Heart right ventricle (tissue), 16 donors: Measurements from ENCODE around the gene FAM13A. TPM values are rescaled to one million over a fixed set of nuclear protein-coding genes. Genes with fewer than 3 reads are reported as not detected.

Source experiments
- ATAC-seq, 8 donors: fragments of 200-7000 bp; cut with Tn5 transposase; one replicate each; pipeline ENCODE4 v1.9.1; 2020; ENCODE audit warnings: mild to moderate bottlenecking in 8 of 8, moderate library complexity in 8 of 8, moderate number of reproducible peaks in 1 of 8
- DNase-seq, 2 donors: peaks; one replicate each; pipeline ENCODE4 v3.0.0-alpha.2; 2020
- H3K27ac ChIP-seq, 10 donors: fragments of 200-600 bp; sonication (generic) in 2 of 10; one replicate each; pipeline versions ENCODE4 v1.5.0 to v1.8.0; 2020 to 2022; ENCODE audit warnings: mild to moderate bottlenecking in 3 of 10
- H3K27me3 ChIP-seq, 7 donors: fragments of 200-600 bp; one replicate each; pipeline ENCODE4 v1.8.0; 2021 to 2022; ENCODE audit warnings: mild to moderate bottlenecking in 2 of 7
- H3K36me3 ChIP-seq, 9 donors: fragments of 200-600 bp; sonication (generic) in 1 of 9; one replicate each; pipeline versions ENCODE4 v1.5.0 to v1.8.0; 2020 to 2022; ENCODE audit warnings: mild to moderate bottlenecking in 2 of 9
- H3K4me1 ChIP-seq, 9 donors: fragments of 200-600 bp; sonication (generic) in 1 of 9; one replicate each; pipeline versions ENCODE4 v1.5.0 to v1.8.0; 2020 to 2022; ENCODE audit warnings: mild to moderate bottlenecking in 4 of 9
- H3K4me3 ChIP-seq, 10 donors: fragments of 200-600 bp; sonication (generic) in 2 of 10; one replicate each; pipeline versions ENCODE4 v1.5.0 to v1.8.0; 2020 to 2022; ENCODE audit warnings: mild to moderate bottlenecking in 7 of 10, moderate library complexity in 2 of 10
- H3K9me3 ChIP-seq, 11 donors: fragments of 200-600 bp in 10 of 11; sonication (generic) in 2 of 11; one replicate each; pipeline versions ENCODE4 v1.5.0 to v1.8.0; 2013 to 2022; ENCODE audit warnings: mild to moderate bottlenecking in 2 of 11, control low read depth in 1 of 11, moderate library complexity in 1 of 11
- CTCF ChIP-seq, 9 donors: fragments of 200-600 bp; sonication (generic) in 2 of 9; IDR thresholded peaks; one replicate each; pipeline versions ENCODE4 v1.5.0 to v1.8.0; 2021 to 2022; ENCODE audit warnings: antibody characterized with exemption in 9 of 9, mild to moderate bottlenecking in 5 of 9, moderate library complexity in 1 of 9
- WGBS, 2 donors: extraction: QIAGEN DNeasy Blood & Tissue Kit; methylation state at CpG; one replicate each; pipeline ENCODE4 v1.1.7; 2013; ENCODE audit warnings: inconsistent platforms in 1 of 2; 5-methylcytosine and 5-hydroxymethylcytosine counted together
- intact Hi-C, 10 donors: fragments of 100-400 bp; cut with DNase I; formaldehyde crosslinking; loops; one replicate each; pipeline versions ENCODE4 v1.11.1 to v1.14.2; 2022
- polyA plus RNA-seq, 2 donors: library from polyadenylated mRNA; stranded (reverse); fragments of 200-250 nt; gene quantifications; one replicate each; pipeline ENCODE4 v1.2.3, GENCODE V29; 2013
- total RNA-seq, 10 donors: library from RNA; stranded (reverse); fragmentation: NEBNext Ultra II Directional in 3 of 10; extraction: Animal tissue kit (Norgen Biotek cat#: 25700) in 3 of 10; gene quantifications; one replicate each; pipeline versions ENCODE4 v1.2.1 to v1.2.4, GENCODE V29; 2021 to 2023
- donor health status: Arrhythmogenic right ventricular cardiomyopathy.
- donor health status: ischemic (EF 13 %, LVEDD 7.1; RV severe dilation, severe dysfunction).
- donor health status: healthy with polysubstance abuse.
- donor health status: DM: no; HTN: yes; CAD: no.
- donor health status: DM: no; HTN: no; CAD: no.
- donor health status: ischemic (EF 25% LVEDD 6.9; RV normal size, moderate dysfunction).
- donor health status: ischemic (EF 25% LVEDD 5.7; RV mildly dilated, moderate dysfunction).
- donor health status: healthy.
- donor health status: DM: yes; HTN: yes; CAD: no.
- donor health status: Ischemic cardiomyopathy.
- donor health status: ischemic (EF 35%, LVEDD 5.7; RV mildly dilated, moderate dysfunction).
- donor health status: nonischemic (EF 11% LVEDD 7.7; RV severe dilation, severe dysfunction).
- donor health status: DM: yes; HTN: yes; CAD: no.
- donor health status: PGD.
- donor health status: ischemic (EF 29% LVEDD 5.4; RV normal size, mild dysfunction).
- donor health status: nonischemic (EF 23%, LVEDD 6.1; RV moderate dilation, normal function).

Gene FAM13A
- total and polyA plus RNA-seq, 12 donors, result 2.4 to 18.4 (median 14.1) TPM

GRCh38 chr4:89036535-89036934 lies 20.4 kb downstream of the FAM13A start:
- DNase-seq (no peak), ATAC-seq (no peak)
- 97 to 100% methylated on average over 2 of the region's 2 CpGs for WGBS, 2 donors
- H3K4me3 ChIP-seq, result no peak overlapping the region
- no peaks in the 10 kb centered on the region for H3K36me3 ChIP-seq
- no peak overlapping the region for H3K27ac ChIP-seq
- TF ChIP-seq CTCF (IDR thresholded peaks at IDR 0.05), result no peak
- H3K4me1 ChIP-seq, result no peaks in the 10 kb centered on the region
- peaks cover 0 to 27% (median 5%) of the 10 kb centered on the region in 11 donors for H3K9me3 ChIP-seq
- intact Hi-C loops, result loop anchor here in 1 of 10 donors (10.0 kb wide), 1 partner anchor 512 kb away; the partner anchor contains the start of gene PYURF
- no peaks in the 10 kb centered on the region for H3K27me3 ChIP-seq

- no peak overlapping the region for H3K4me3 ChIP-seq
- no peaks in the 10 kb centered on the region for H3K4me1 ChIP-seq
- no peak for TF ChIP-seq CTCF (IDR thresholded peaks at IDR 0.05)
- peaks cover 0 to 17% (median 3%) of the 10 kb centered on the region in 11 donors for H3K9me3 ChIP-seq
- no peaks in the 10 kb centered on the region for H3K36me3 ChIP-seq
- intact Hi-C loops, result loop anchor here in 1 of 10 donors (10.0 kb wide), 1 partner anchor 506 kb away; the partner anchor contains the start of gene PYURF
- H3K27ac ChIP-seq, result no peak overlapping the region
- no peaks in the 10 kb centered on the region for H3K27me3 ChIP-seq
- DNase-seq, result no peak
- no peak for ATAC-seq
Observed at GRCh38 chr4:89031272-89031671, 25.7 kb downstream of the FAM13A start.

GRCh38 chr4:89029591-89029990 lies 27.4 kb downstream of the FAM13A start:
- no peaks in the 10 kb centered on the region for H3K4me1 ChIP-seq
- ATAC-seq (no peak), DNase-seq (no peak)
- no peak overlapping the region for H3K27ac ChIP-seq
- no peaks in the 10 kb centered on the region for H3K36me3 ChIP-seq
- H3K27me3 ChIP-seq, result no peaks in the 10 kb centered on the region
- WGBS, 2 donors, result 91 to 94% methylated on average over 4 of the region's 4 CpGs
- intact Hi-C loops, result loop anchor here in 5 of 10 donors (5.0 to 10.0 kb wide), 4 partner anchors 212 to 505 kb away; partner anchors contain the start of gene PYURF (in 2 of the 5)
- no peak for TF ChIP-seq CTCF (IDR thresholded peaks at IDR 0.05)
- H3K4me3 ChIP-seq, result no peak overlapping the region
- peaks cover 0 to under 1% (median 0%) of the 10 kb centered on the region in 11 donors for H3K9me3 ChIP-seq

GRCh38 chr4:89026542-89026941 lies 30.4 kb downstream of the FAM13A start:
- H3K27me3 ChIP-seq, result no peaks in the 10 kb centered on the region
- ATAC-seq, result no peak
- intact Hi-C loops, result loop anchor here in 5 of 10 donors (5.0 to 10.0 kb wide), 4 partner anchors 209 to 502 kb away; partner anchors contain the start of gene PYURF (in 2 of the 5)

More at GRCh38 chr4:89026542-89026941, 30.4 kb downstream of the FAM13A start:
- no peak for DNase-seq
- Histone ChIP-seq H3K9me3 (no peaks in the 10 kb centered on the region), H3K36me3 (no peaks in the 10 kb centered on the region), H3K4me1 (peaks cover 0 to 23% (median 7%) of the 10 kb centered on the region in 9 donors), H3K4me3 (no peak overlapping the region), H3K27ac (no peak overlapping the region)
- no peak for TF ChIP-seq CTCF (IDR thresholded peaks at IDR 0.05)
- WGBS, 2 donors, result 80 to 83% methylated on average over 3 of the region's 3 CpGs
